Left lung (tissue), 10 donors: ENCODE measurements around the gene C3orf22. TPM values are rescaled to one million over a fixed set of nuclear protein-coding genes. Genes with fewer than 3 reads are reported as not detected.

Source experiments
- ATAC-seq: fragments of 200-7000 bp; cut with Tn5 transposase; one replicate; pipeline ENCODE4 v1.9.1; 2020; ENCODE audit warnings: moderate library complexity
- DNase-seq, 4 donors: peaks; one replicate each; pipeline ENCODE4 v3.0.0-alpha.2; 2013 to 2020
- H3K27ac ChIP-seq, 2 donors: fragments of 200-600 bp; sonication (generic) in 1 of 2; one replicate each; pipeline versions ENCODE4 v1.5.0 to v1.8.0; 2020 to 2021
- H3K27me3 ChIP-seq, 2 donors: fragments of 200-600 bp; sonication (generic) in 1 of 2; one replicate each; pipeline versions ENCODE4 v1.5.0 to v1.8.0; 2020 to 2021
- H3K36me3 ChIP-seq, 2 donors: fragments of 200-600 bp; sonication (generic) in 1 of 2; one replicate each; pipeline versions ENCODE4 v1.5.0 to v1.8.0; 2020 to 2021
- H3K4me1 ChIP-seq, 2 donors: fragments of 200-600 bp; one replicate each; pipeline ENCODE4 v1.8.0; 2021
- H3K4me3 ChIP-seq, 2 donors: fragments of 200-600 bp; sonication (generic) in 1 of 2; one replicate each; pipeline versions ENCODE4 v1.5.0 to v1.8.0; 2020 to 2021; ENCODE audit warnings: mild to moderate bottlenecking in 1 of 2
- H3K9me3 ChIP-seq, 2 donors: fragments of 200-600 bp; sonication (generic) in 1 of 2; one replicate each; pipeline versions ENCODE4 v1.5.0 to v1.8.0; 2020 to 2021
- CTCF ChIP-seq, 2 donors: fragments of 200-600 bp; sonication (generic) in 1 of 2; IDR thresholded peaks; one replicate each; pipeline versions ENCODE4 v1.5.0 to v1.8.0; 2021; ENCODE audit warnings: antibody characterized with exemption in 2 of 2
- intact Hi-C, 2 donors: fragments of 100-400 bp; cut with DNase I; formaldehyde crosslinking; loops; one replicate each; pipeline versions ENCODE4 v1.11.2 to v1.14.2; 2022
- polyA plus RNA-seq, 6 donors: library from polyadenylated mRNA; unstranded; fragments of 120-200 nt; gene quantifications; one replicate each; pipeline ENCODE4 v1.2.1, GENCODE V29; 2013; ENCODE audit not compliant: insufficient read length in 6 of 6
- total RNA-seq, 2 donors: library from RNA; stranded (reverse); fragmentation: NEBNext Ultra II Directional; extraction: Animal tissue kit (Norgen Biotek cat#: 25700); gene quantifications; one replicate each; pipeline ENCODE4 v1.2.1, GENCODE V29; 2021
- donor health status: DM: no; HTN: yes; CAD: no.
- donor health status: DM: no; HTN: no; CAD: no.

Gene C3orf22
- total and polyA plus RNA-seq, 8 donors, result 0.10 to 0.25 (median 0.12) TPM; not detected in 3

GRCh38 chr3:126501736-126502135 is 57.0 kb downstream of the C3orf22 start:
- intact Hi-C loops, result no loop called here
- no peak for ATAC-seq
- DNase-seq, result peak in 1 of 4 donors; percentile 75

GRCh38 chr3:126501054-126501453 is 57.7 kb downstream of the C3orf22 start:
- ATAC-seq (no peak), DNase-seq (peak in 1 of 4 donors; percentile 32)
- no peaks in the 10 kb centered on the region for H3K36me3 ChIP-seq
- no peaks in the 10 kb centered on the region for H3K9me3 ChIP-seq
- peaks cover 0 to 4% of the 10 kb centered on the region in 2 donors for H3K4me1 ChIP-seq
- intact Hi-C loops, result no loop called here
- H3K27me3 ChIP-seq, result peaks cover 0 to 20% of the 10 kb centered on the region in 2 donors
- H3K4me3 ChIP-seq, result no peak overlapping the region
- TF ChIP-seq CTCF (IDR thresholded peaks at IDR 0.05), result no peak
- no peak overlapping the region for H3K27ac ChIP-seq

More at GRCh38 chr3:126501736-126502135, 57.0 kb downstream of the C3orf22 start:
- Histone ChIP-seq H3K4me3 (no peak overlapping the region), H3K36me3 (no peaks in the 10 kb centered on the region), H3K27ac (no peak overlapping the region), H3K27me3 (peaks cover 0 to 20% of the 10 kb centered on the region in 2 donors), H3K4me1 (peaks cover 0 to 4% of the 10 kb centered on the region in 2 donors), H3K9me3 (no peaks in the 10 kb centered on the region)
- TF ChIP-seq CTCF (IDR thresholded peaks at IDR 0.05), result no peak

GRCh38 chr3:126500016-126500415 is 58.7 kb downstream of the C3orf22 start:
- intact Hi-C loops, result no loop called here
- H3K4me1 ChIP-seq, result peaks cover 0 to 4% of the 10 kb centered on the region in 2 donors
- H3K36me3 ChIP-seq, result no peaks in the 10 kb centered on the region
- H3K27me3 ChIP-seq, result peaks cover 0 to 17% of the 10 kb centered on the region in 2 donors
- H3K4me3 ChIP-seq, result no peak overlapping the region
- H3K9me3 ChIP-seq, result no peaks in the 10 kb centered on the region
- ATAC-seq (no peak), DNase-seq (peak in 1 of 4 donors; percentile 55)
- H3K27ac ChIP-seq, result no peak overlapping the region
- no peak for TF ChIP-seq CTCF (IDR thresholded peaks at IDR 0.05)

Other genes starting within 250 kb of the C3orf22 start
- gene KLF15, start 201.5 kb downstream of the C3orf22 start, total RNA-seq, result 10 to 100 TPM; 12.8 to 14.8 TPM
- gene KLF15, start 201.5 kb downstream of the C3orf22 start, polyA plus RNA-seq, result 10 to 100 TPM in 2 of 6 donors, 1 to 10 TPM in 4; 5.4 to 11.0 (median 7.8) TPM
- 1 to 10 TPM in 1 of 2 donors, not detected in 1; 8.2 TPM for gene CFAP100, start 164.0 kb downstream of the C3orf22 start, total RNA-seq
- 1 to 10 TPM; 1.0 to 7.9 (median 5.6) TPM for gene CFAP100, start 164.0 kb downstream of the C3orf22 start, polyA plus RNA-seq
- 10 to 100 TPM; 30.1 to 36.2 TPM for gene ZXDC, start 83.0 kb downstream of the C3orf22 start, total RNA-seq
- 10 to 100 TPM; 31.7 to 40.8 (median 35.8) TPM for gene ZXDC, start 83.0 kb downstream of the C3orf22 start, polyA plus RNA-seq
- not detected for gene UROC1, start 41.2 kb downstream of the C3orf22 start, total RNA-seq
- under 1 TPM in 5 of 6 donors, not detected in 1; 0.08 to 0.24 (median 0.13) TPM for gene UROC1, start 41.2 kb downstream of the C3orf22 start, polyA plus RNA-seq
- 1 to 10 TPM in 1 of 2 donors, under 1 TPM in 1; 0.61 to 3.0 TPM for gene CHST13, start 34.8 kb downstream of the C3orf22 start, total RNA-seq
- gene CHST13, start 34.8 kb downstream of the C3orf22 start, polyA plus RNA-seq, result under 1 TPM; 0.11 to 0.29 (median 0.22) TPM
- gene TXNRD3, start 96.2 kb upstream of the C3orf22 start, total RNA-seq, result 10 to 100 TPM in 1 of 2 donors, 1 to 10 TPM in 1; 9.6 to 12.6 TPM
- 10 to 100 TPM; 19.3 to 25.6 (median 20.4) TPM for gene TXNRD3, start 96.2 kb upstream of the C3orf22 start, polyA plus RNA-seq
- gene CHCHD6, start 145.3 kb upstream of the C3orf22 start, total RNA-seq, result 10 to 100 TPM; 11.8 to 11.9 TPM
- 10 to 100 TPM; 17.6 to 21.1 (median 18.4) TPM for gene CHCHD6, start 145.3 kb upstream of the C3orf22 start, polyA plus RNA-seq